H1 (cell line): Measurements from ENCODE around the gene RAP1A. TPM values are rescaled to one million over a fixed set of nuclear protein-coding genes. Genes with fewer than 3 reads are reported as not detected.

Source experiments
- CTCF ChIA-PET: fragments of 300-600 bp; sonication (Branson Sonifier 250); formaldehyde crosslinking; loops from one replicate; lab custom pipeline; 2021; ENCODE audit not compliant: partially characterized antibody; lab: Charles Lee
- POLR2A ChIA-PET: fragments of 300-600 bp; sonication (Branson Sonifier 250); formaldehyde crosslinking; loops from one replicate; lab custom pipeline; 2021; ENCODE audit warnings: inconsistent platforms; ENCODE audit not compliant: partially characterized antibody; lab: Charles Lee
- DNase-seq, 2 experiments: peaks; one replicate each; pipeline versions ENCODE4 v3.0.0 to v3.0.0-alpha.2; 2010 to 2022; ENCODE audit warnings: low spot score in 2 of 2, low read depth in 1 of 2, mixed read lengths in 1 of 2
- FAIRE-seq: peaks from 2 replicates; lab custom pipeline; 2011; peaks lifted over from hg19 to GRCh38; lab: Jason Lieb, UNC
- H2AFZ ChIP-seq: 2 replicates; pipeline ENCODE4 v1.8.1; 2012; ENCODE audit warnings: low read length, inconsistent platforms
- H2AK5ac ChIP-seq: 2 replicates; pipeline ENCODE4 v1.6.1; 2013; ENCODE audit warnings: low read depth, low read length
- H2BK120ac ChIP-seq: replicated peaks from 2 replicates; pipeline ENCODE3; 2013; ENCODE audit warnings: low read depth, low read length, inconsistent platforms
- H2BK12ac ChIP-seq: 2 replicates; pipeline ENCODE4 v1.6.1; 2013; ENCODE audit warnings: low read depth, low read length
- H2BK15ac ChIP-seq: 2 replicates; pipeline ENCODE4 v1.6.1; 2013; ENCODE audit warnings: low read length
- H2BK20ac ChIP-seq: 2 replicates; pipeline ENCODE4 v1.6.1; 2013; ENCODE audit warnings: low read length
- H2BK5ac ChIP-seq: 2 replicates; pipeline ENCODE4 v1.6.1; 2013; ENCODE audit warnings: low read depth, low read length
- H3K14ac ChIP-seq: 2 replicates; pipeline ENCODE4 v1.6.1; 2013; ENCODE audit warnings: inconsistent platforms; ENCODE audit not compliant: insufficient read length
- H3K18ac ChIP-seq: 2 replicates; pipeline ENCODE4 v1.6.1; 2013; ENCODE audit warnings: low read length; ENCODE audit errors: extremely low read depth
- H3K23ac ChIP-seq: 2 replicates; pipeline ENCODE4 v1.6.1; 2013; ENCODE audit warnings: inconsistent platforms; ENCODE audit not compliant: insufficient read length
- H3K23me2 ChIP-seq: 2 replicates; pipeline ENCODE4 v1.6.1; 2013; ENCODE audit warnings: low read depth, low read length
- H3K27ac ChIP-seq: 2 replicates; pipeline ENCODE4 v1.6.1; 2011; ENCODE audit warnings: low read depth, low read length, inconsistent platforms
- H3K27me3 ChIP-seq, 4 experiments: replicated peaks in 1 of 4; 1 replicate in 1 of 4; 2 replicates in 3 of 4; pipeline versions ENCODE4 v1.6.1 to v1.8.1; 2011 to 2013; ENCODE audit warnings: low read length in 3 of 4, mild to moderate bottlenecking in 3 of 4, inconsistent platforms in 2 of 4, mixed read lengths in 2 of 4, moderate library complexity in 1 of 4; ENCODE audit not compliant: control insufficient read depth in 3 of 4, insufficient read depth in 3 of 4; ENCODE audit errors: extremely low read depth in 1 of 4
- H3K36me3 ChIP-seq, 4 experiments: 2 replicates each; pipeline versions ENCODE4 v1.6.1 to v1.8.1; 2011 to 2013; ENCODE audit warnings: mild to moderate bottlenecking in 4 of 4, low read length in 3 of 4, moderate library complexity in 2 of 4, control low read depth in 1 of 4, inconsistent platforms in 1 of 4; ENCODE audit not compliant: insufficient read depth in 4 of 4, control insufficient read depth in 2 of 4
- H3K4ac ChIP-seq: replicated peaks from 2 replicates; pipeline ENCODE3; 2013; ENCODE audit warnings: low read length, low read depth, mixed read lengths, inconsistent platforms; ENCODE audit not compliant: insufficient read length
- H3K4me1 ChIP-seq, 4 experiments: replicated peaks in 1 of 4; 1 replicate in 1 of 4; 2 replicates in 3 of 4; pipeline versions ENCODE4 v1.6.1 to v1.8.1; 2011 to 2013; ENCODE audit warnings: low read length in 3 of 4, inconsistent platforms in 2 of 4, mixed read lengths in 1 of 4; ENCODE audit not compliant: insufficient read depth in 4 of 4, control insufficient read depth in 3 of 4
- H3K4me2 ChIP-seq, 2 experiments: 2 replicates each; pipeline versions ENCODE4 v1.6.1 to v1.8.1; 2011 to 2013; ENCODE audit warnings: low read depth in 2 of 2, low read length in 2 of 2, control low read depth in 1 of 2, inconsistent platforms in 1 of 2, mild to moderate bottlenecking in 1 of 2; ENCODE audit not compliant: insufficient read depth in 1 of 2
- H3K4me3 ChIP-seq, 4 experiments: fragments of 200-600, 300-600 bp in 1 of 4; sonication (generic), shearing (Covaris generic), sonication (Bioruptor Twin) in 1 of 4; 2 replicates each; pipeline versions ENCODE4 v1.5.1 to v1.8.1; 2011 to 2016; ENCODE audit warnings: low read length in 4 of 4, low read depth in 3 of 4, control low read depth in 2 of 4, inconsistent platforms in 2 of 4, mild to moderate bottlenecking in 2 of 4, mixed read lengths in 1 of 4, moderate library complexity in 1 of 4; ENCODE audit not compliant: insufficient read depth in 2 of 4; ENCODE audit errors: extremely low read depth in 1 of 4
- H3K56ac ChIP-seq: replicated peaks from 2 replicates; pipeline ENCODE3; 2013; ENCODE audit warnings: low read depth, mild to moderate bottlenecking, mixed read lengths, low read length, inconsistent platforms; ENCODE audit not compliant: insufficient read length
- H3K79me1 ChIP-seq: 2 replicates; pipeline ENCODE4 v1.6.1; 2013; ENCODE audit warnings: low read depth, low read length, control low read depth
- H3K79me2 ChIP-seq, 2 experiments: 2 replicates each; pipeline versions ENCODE4 v1.6.1 to v1.8.1; 2012 to 2013; ENCODE audit warnings: low read length in 2 of 2, mild to moderate bottlenecking in 2 of 2, inconsistent platforms in 1 of 2; ENCODE audit not compliant: insufficient read depth in 2 of 2, control insufficient read depth in 1 of 2
- H3K9ac ChIP-seq, 4 experiments: replicated peaks in 1 of 4; 1 replicate in 1 of 4; 2 replicates in 3 of 4; pipeline versions ENCODE4 v1.6.1 to v1.8.1; 2011 to 2013; ENCODE audit warnings: low read depth in 3 of 4, low read length in 3 of 4, control low read depth in 2 of 4, mild to moderate bottlenecking in 2 of 4, moderate library complexity in 2 of 4, inconsistent platforms in 1 of 4; ENCODE audit errors: extremely low read depth in 1 of 4
- H3K9me3 ChIP-seq, 2 experiments: 2 replicates each; pipeline versions ENCODE4 v1.6.1 to v1.8.1; 2012 to 2013; ENCODE audit warnings: mild to moderate bottlenecking in 2 of 2, moderate library complexity in 2 of 2, control low read depth in 1 of 2, inconsistent platforms in 1 of 2, low read depth in 1 of 2, low read length in 1 of 2, mixed read lengths in 1 of 2; ENCODE audit not compliant: insufficient read depth in 2 of 2
- H4K20me1 ChIP-seq, 2 experiments: replicated peaks in 1 of 2; 2 replicates each; pipeline versions ENCODE3 to v1.8.1; 2011 to 2013; ENCODE audit warnings: inconsistent platforms in 2 of 2, low read length in 2 of 2, mild to moderate bottlenecking in 1 of 2; ENCODE audit not compliant: insufficient read depth in 2 of 2, control insufficient read depth in 1 of 2
- H4K5ac ChIP-seq: 2 replicates; pipeline ENCODE4 v1.6.1; 2013; ENCODE audit warnings: low read length, low read depth, mixed read lengths, inconsistent platforms; ENCODE audit not compliant: insufficient read length
- H4K8ac ChIP-seq: 2 replicates; pipeline ENCODE4 v1.8.0; 2013; ENCODE audit warnings: mild to moderate bottlenecking, moderate library complexity, low read length, inconsistent platforms; ENCODE audit not compliant: insufficient read depth; ENCODE audit errors: extremely low read depth
- H4K91ac ChIP-seq: replicated peaks from 2 replicates; pipeline ENCODE3; 2013; ENCODE audit warnings: low read length, mixed read lengths, inconsistent platforms; ENCODE audit not compliant: insufficient read length
- BACH1 ChIP-seq: IDR thresholded peaks from 2 replicates; pipeline ENCODE4 v1.6.1; 2012; ENCODE audit warnings: low read length, improper control_type of control experiment
- CBX5 ChIP-seq: fragments of 300-800, 300-1000 bp; sonication (generic); IDR thresholded peaks from 2 replicates; pipeline ENCODE4 v1.7.1; 2016; ENCODE audit warnings: antibody characterized with exemption, low read length, low read depth
- CHD2 ChIP-seq: IDR thresholded peaks from 2 replicates; pipeline ENCODE4 v1.6.1; 2012; ENCODE audit warnings: low read length, improper control_type of control experiment
- CTBP2 ChIP-seq: IDR thresholded peaks from 2 replicates; pipeline ENCODE4 v1.7.0; 2011; ENCODE audit warnings: borderline replicate concordance, mild to moderate bottlenecking, moderate library complexity, mixed read lengths, low read length; ENCODE audit not compliant: insufficient read depth, insufficient read length
- EZH2 ChIP-seq: fragments of 200-600 bp; sonication (generic); IDR thresholded peaks from 2 replicates; pipeline ENCODE4 v1.7.1; 2012; ENCODE audit warnings: low read depth, mild to moderate bottlenecking, moderate library complexity, low read length, inconsistent platforms; ENCODE audit not compliant: severe bottlenecking
- HDAC6 ChIP-seq: IDR thresholded peaks from one replicate; pipeline ENCODE4 v1.7.1; 2012; ENCODE audit warnings: low read depth, mild to moderate bottlenecking, inconsistent platforms, low read length, moderate library complexity
- JUN ChIP-seq: IDR thresholded peaks from 2 replicates; pipeline ENCODE4 v1.6.1; 2011; ENCODE audit warnings: low read depth, mild to moderate bottlenecking, improper control_type of control experiment, low read length
- KDM5A ChIP-seq: fragments of 200-600 bp; IDR thresholded peaks from 2 replicates; pipeline ENCODE4 v1.7.1; 2012; ENCODE audit warnings: mild to moderate bottlenecking, low read length, inconsistent platforms, mixed read lengths
- NRF1 ChIP-seq: IDR thresholded peaks from 2 replicates; pipeline ENCODE4 v1.6.1; 2011; ENCODE audit warnings: mild to moderate bottlenecking, low read depth, low read length, improper control_type of control experiment
- RFX5 ChIP-seq: IDR thresholded peaks from 2 replicates; pipeline ENCODE4 v1.6.1; 2011; ENCODE audit warnings: low read depth, low read length, improper control_type of control experiment, borderline replicate concordance
- SIN3A ChIP-seq, 2 experiments: IDR thresholded peaks in 1 of 2; conservative IDR thresholded peaks in 1 of 2; 2 replicates each; pipeline ENCODE4 v1.6.1; 2011 to 2012; ENCODE audit warnings: low read length in 2 of 2, improper control_type of control experiment in 1 of 2, low read depth in 1 of 2, mild to moderate bottlenecking in 1 of 2
- SIRT6 ChIP-seq: IDR thresholded peaks from one replicate; pipeline ENCODE4 v1.7.1; 2012; ENCODE audit warnings: low read length, inconsistent platforms
- WGBS, 2 experiments: shearing (Covaris generic) in 1 of 2; methylation state at CpG; one replicate each; pipeline versions ENCODE4 v1.1.6 to v1.1.7; 2013 to 2015; ENCODE audit warnings: low lambda C conversion rate in 2 of 2, mixed read lengths in 2 of 2, inconsistent platforms in 1 of 2, low coverage in 1 of 2, missing lambda C conversion rate in 1 of 2; ENCODE audit not compliant: insufficient replicate concordance in 2 of 2, insufficient coverage in 1 of 2, insufficient read length in 1 of 2; ENCODE audit errors: extremely low coverage in 1 of 2, missing lambda C conversion rate in 1 of 2; 5-methylcytosine and 5-hydroxymethylcytosine counted together
- polyA plus RNA-seq, 7 experiments: library from polyadenylated mRNA; depleted of rRNA in 3 of 7; stranded (reverse) in 5 of 7; unstranded in 2 of 7; fragments of >200 nt in 5 of 7; fragments of 200-250 nt in 2 of 7; gene quantifications; 1 replicate in 5 of 7; 2 replicates in 1 of 7; 4 replicates in 1 of 7; pipeline versions ENCODE4 v1.2.1 to v1.2.3, GENCODE V29; 2011 to 2013; ENCODE audit warnings: missing spikeins in 2 of 7, mixed read lengths in 2 of 7
- total RNA-seq: library from RNA; stranded (reverse); fragmentation: NEBNext Ultra II Directional; extraction: Animal tissue kit (Norgen Biotek cat#: 25700); gene quantifications from 2 replicates; pipeline ENCODE4 v1.2.1, GENCODE V29; 2021

The RAP1A gene
- total and polyA plus RNA-seq, 2 of the 8 experiments (the other 6 are each of a cell fraction or from before 2014, with no cell fraction given), result 10.9 to 35.8 TPM

- H3K56ac ChIP-seq, result no peak overlapping the region
- no peaks in the 10 kb centered on the region for H4K20me1 ChIP-seq
- H3K9ac ChIP-seq, result no peak overlapping the region
- no peak overlapping the region for H3K14ac ChIP-seq
- H3K36me3 ChIP-seq, result no peaks in the 10 kb centered on the region
- H4K8ac ChIP-seq, result no peak overlapping the region
- no peak overlapping the region for H2AK5ac ChIP-seq
- DNase-seq (no peak), FAIRE-seq (no peak)
- H3K79me1 ChIP-seq, result no peaks in the 10 kb centered on the region
- no peak overlapping the region for H3K27ac ChIP-seq
- H4K91ac ChIP-seq, result no peak overlapping the region
- CTCF ChIA-PET, result interaction anchor here (0.8 to 2.4 kb wide), 11 partner anchors 10 to 183 kb away, joined by 3 to 12 read pairs (median 5); no protein-coding TSS in a partner anchor
- no peaks in the 10 kb centered on the region for H3K79me2 ChIP-seq
- H2BK120ac ChIP-seq, result no peak overlapping the region
- H3K9me3 ChIP-seq, result no peaks in the 10 kb centered on the region
- no peak overlapping the region for H3K4ac ChIP-seq
- H3K23me2 ChIP-seq, result no peaks in the 10 kb centered on the region
- TF ChIP-seq EZH2, result no peak
- TF ChIP-seq RFX5, result no peak
- no peak for TF ChIP-seq HDAC6
- no peak for TF ChIP-seq KDM5A
- no peak for TF ChIP-seq JUN
- no peak for TF ChIP-seq NRF1
- TF ChIP-seq BACH1, result no peak
- no peak for TF ChIP-seq SIN3A (conservative IDR thresholded peaks at IDR 0.05 in 1 of 2, IDR thresholded peaks at IDR 0.05 in 1 of 2; ENCODE audit: low read depth in 1 of 2, low read length in 2 of 2)
- TF ChIP-seq CHD2, result no peak
- TF ChIP-seq CBX5, result no peak
- TF ChIP-seq SIRT6, result no peak
- TF ChIP-seq CTBP2, result no peak
- no peak overlapping the region for H2BK20ac ChIP-seq
- no peaks in the 10 kb centered on the region for H3K27me3 ChIP-seq
- H2BK5ac ChIP-seq, result no peak overlapping the region
- POLR2A ChIA-PET, result no interaction called here
- no peak overlapping the region for H3K4me3 ChIP-seq
- H3K4me2 ChIP-seq, result no peak overlapping the region; a peak in 2 of 4 replicates
- H2BK15ac ChIP-seq, result no peak overlapping the region
- no peak overlapping the region for H2BK12ac ChIP-seq
- 67% methylated on average over 2 of the region's 2 CpGs; no CpG with 5 or more reads in 1 of the 2 experiments for WGBS, 2 experiments
- H3K23ac ChIP-seq, result no peak overlapping the region
- H3K18ac ChIP-seq, result no peak overlapping the region
- H4K5ac ChIP-seq, result no peak overlapping the region
- H3K4me1 ChIP-seq, result peaks cover 0 to 6% (median 2%) of the 10 kb centered on the region in 4 experiments; a peak in 3 of 7 replicates
- H2AFZ ChIP-seq, result no peak overlapping the region
Observed at GRCh38 chr1:111571987-111572386, 47.6 kb upstream of the RAP1A start.
